ENCODE measurements around the gene ANKRD52. TPM values are rescaled to one million over a fixed set of nuclear protein-coding genes. Genes with fewer than 3 reads are reported as not detected.

Gene ANKRD52
- total and polyA plus RNA-seq, 2 of the 8 experiments (the other 6 are each of a cell fraction or from before 2014, with no cell fraction given) = 14.0 to 36.3 TPM

- H2AK5ac ChIP-seq (ENCODE audit: low read depth, low read length) = no peak overlapping the region
- TF ChIP-seq RAD21 (IDR thresholded peaks at IDR 0.05 in 1 of 2, conservative IDR thresholded peaks at IDR 0.05 in 1 of 2; ENCODE audit: low read depth in 2 of 2, low read length in 2 of 2) (no peak), TAF7 (optimal IDR thresholded peaks at IDR 0.05; ENCODE audit: borderline replicate concordance, low read depth, low read length) (no peak), SIN3A (conservative IDR thresholded peaks at IDR 0.05 in 1 of 2, IDR thresholded peaks at IDR 0.05 in 1 of 2; ENCODE audit: low read depth in 1 of 2, low read length in 2 of 2) (no peak), SRF (IDR thresholded peaks at IDR 0.05; ENCODE audit: low read depth, low read length) (no peak), CHD2 (IDR thresholded peaks at IDR 0.05; ENCODE audit: low read length) (no peak), POLR2AphosphoS5 (IDR thresholded peaks at IDR 0.05; ENCODE audit: low read depth, low read length) (no peak), FOSL1 (IDR thresholded peaks at IDR 0.05; ENCODE audit: insufficient read depth, low read depth, low read length) (no peak), NRF1 (IDR thresholded peaks at IDR 0.05; ENCODE audit: low read depth, low read length) (no peak), SUZ12 (IDR thresholded peaks at IDR 0.05; ENCODE audit: low read length) (no peak)
- H3K4me1 ChIP-seq (replicated peaks in 1 of 4; ENCODE audit: control insufficient read depth in 3 of 4, insufficient read depth in 4 of 4, low read length in 3 of 4) = peaks cover 8 to 17% (median 13%) of the 10 kb centered on the region in 4 experiments
- ChIA-PET POLR2A (ENCODE audit: partially characterized antibody) (interaction anchor here (1.3 kb wide), 1 partner anchor 39 kb away, joined by 3 read pairs; the partner anchor contains the start of gene RNF41), CTCF (ENCODE audit: partially characterized antibody) (interaction anchor here (1.0 to 1.3 kb wide), 6 partner anchors 11 to 134 kb away, joined by 3 to 4 read pairs (median 3); partner anchors contain the start of gene CNPY2)
- no peak overlapping the region for H2BK120ac ChIP-seq (replicated peaks; ENCODE audit: low read depth, low read length)
- DNase-seq (ENCODE audit: low read depth in 1 of 2, low spot score in 2 of 2) (no peak), FAIRE-seq (no peak)
- H3K27ac ChIP-seq (ENCODE audit: low read depth, low read length) = no peak overlapping the region
- peaks cover 11% of the 10 kb centered on the region; the same call in 1 of the 2 replicates for H3K23me2 ChIP-seq (ENCODE audit: low read depth, low read length)
- 84% methylated on average over 8 of the region's 8 CpGs; no CpG with 5 or more reads in 1 of the 2 experiments for WGBS, 2 experiments (ENCODE audit: extremely low coverage in 1 of 2, insufficient coverage in 1 of 2, insufficient read length in 1 of 2, insufficient replicate concordance in 2 of 2, low coverage in 1 of 2, low lambda C conversion rate in 2 of 2, missing lambda C conversion rate in 1 of 2)
- H2AFZ ChIP-seq (ENCODE audit: low read length) = no peak overlapping the region
- H4K5ac ChIP-seq (ENCODE audit: insufficient read length, low read depth, low read length) = no peak overlapping the region
- H3K9ac ChIP-seq (replicated peaks in 1 of 4; ENCODE audit: extremely low read depth in 1 of 4, low read depth in 3 of 4, low read length in 3 of 4) = no peak overlapping the region
- H3K36me3 ChIP-seq (ENCODE audit: control insufficient read depth in 2 of 4, insufficient read depth in 4 of 4, low read length in 3 of 4) = peaks cover 0 to 12% (median 4%) of the 10 kb centered on the region in 4 experiments; a peak in 6 of 8 replicates
- no peak overlapping the region for H2BK20ac ChIP-seq (ENCODE audit: low read length)
- no peaks in the 10 kb centered on the region for H3K9me3 ChIP-seq (ENCODE audit: insufficient read depth in 2 of 2, low read depth in 1 of 2, low read length in 1 of 2)
- no peak overlapping the region for H2BK15ac ChIP-seq (ENCODE audit: low read length)
- peaks cover 4 to 6% of the 10 kb centered on the region in 2 experiments for H4K20me1 ChIP-seq (replicated peaks in 1 of 2; ENCODE audit: control insufficient read depth in 1 of 2, insufficient read depth in 2 of 2, low read length in 2 of 2)
- no peak overlapping the region for H2BK12ac ChIP-seq (ENCODE audit: low read depth, low read length)
- H3K56ac ChIP-seq (replicated peaks; ENCODE audit: insufficient read length, low read depth, low read length) = no peak overlapping the region
- no peak overlapping the region for H3K14ac ChIP-seq (ENCODE audit: insufficient read length)
- no peak overlapping the region for H4K8ac ChIP-seq (ENCODE audit: extremely low read depth, insufficient read depth, low read length)
- no peak overlapping the region for H2BK5ac ChIP-seq (ENCODE audit: low read depth, low read length)
- no peak overlapping the region for H3K4ac ChIP-seq (replicated peaks; ENCODE audit: insufficient read length, low read depth, low read length)
- no peak overlapping the region for H3K18ac ChIP-seq (ENCODE audit: extremely low read depth, low read length)
- H3K79me1 ChIP-seq (ENCODE audit: low read depth, low read length) = peaks cover 7% of the 10 kb centered on the region
- peaks cover 0 to 8% of the 10 kb centered on the region in 2 experiments; a peak in 1 of 4 replicates for H3K79me2 ChIP-seq (ENCODE audit: control insufficient read depth in 1 of 2, insufficient read depth in 2 of 2, low read length in 2 of 2)
- H3K23ac ChIP-seq (ENCODE audit: insufficient read length) = no peak overlapping the region
- no peak overlapping the region for H3K4me2 ChIP-seq (ENCODE audit: insufficient read depth in 1 of 2, low read depth in 2 of 2, low read length in 2 of 2)
- H4K91ac ChIP-seq (replicated peaks; ENCODE audit: insufficient read length, low read length) = no peak overlapping the region
- no peak overlapping the region for H3K4me3 ChIP-seq (ENCODE audit: extremely low read depth in 1 of 4, insufficient read depth in 2 of 4, low read depth in 3 of 4, low read length in 4 of 4)
- no peaks in the 10 kb centered on the region for H3K27me3 ChIP-seq (replicated peaks in 1 of 4; ENCODE audit: control insufficient read depth in 3 of 4, extremely low read depth in 1 of 4, insufficient read depth in 3 of 4, low read length in 3 of 4)
Observed at GRCh38 chr12:56260380-56260779, 2.2 kb upstream of the ANKRD52 start.

Data from H1 (cell line).